ENCODE results near the gene MAN1A1.

Gene MAN1A1

GRCh38 chr6:119311514-119312142 is 37.9 kb downstream of the MAN1A1 start:
- Histone ChIP-seq H3F3A (ENCODE audit: insufficient read depth, low read length) (no peaks in the 10 kb centered on the region), H3K4me3 (ENCODE audit: low read length) (no peak overlapping the region), H3K27ac (ENCODE audit: low read length) (no peak overlapping the region), H2AFZ (ENCODE audit: low read length) (no peak overlapping the region), H4K20me1 (ENCODE audit: insufficient read depth, low read length) (peaks cover 3% of the 10 kb centered on the region), H3K36me3 (replicated peaks; ENCODE audit: insufficient read depth, low read length) (peaks cover 3% of the 10 kb centered on the region; the same call in 1 of the 2 replicates), H3K9ac (ENCODE audit: low read length) (no peak overlapping the region), H3K4me1 (ENCODE audit: low read length) (no peaks in the 10 kb centered on the region), H3K4me2 (ENCODE audit: low read depth, low read length) (no peak overlapping the region), H3K27me3 (replicated peaks; ENCODE audit: insufficient read depth, low read length) (no peaks in the 10 kb centered on the region), H3K9me2 (replicated peaks; ENCODE audit: insufficient read depth, low read length) (no peaks in the 10 kb centered on the region), H3K9me3 (replicated peaks; ENCODE audit: insufficient read depth, low read length) (no peaks in the 10 kb centered on the region), H3K79me2 (ENCODE audit: low read length) (peaks cover 100% of the 10 kb centered on the region)
- no peak for TF ChIP-seq CTCF (IDR thresholded peaks at IDR 0.05; ENCODE audit: low read length)
- no peak for TF ChIP-seq EZH2 (optimal IDR thresholded peaks at IDR 0.05; ENCODE audit: low read depth, low read length)
- TF ChIP-seq EZH2phosphoT487 (IDR thresholded peaks at IDR 0.05; ENCODE audit: low read length): no peak
- no peak for DNase-seq

- Histone ChIP-seq H3F3A (ENCODE audit: insufficient read depth, low read length) (no peaks in the 10 kb centered on the region), H3K27me3 (replicated peaks; ENCODE audit: insufficient read depth, low read length) (no peaks in the 10 kb centered on the region), H3K9me2 (replicated peaks; ENCODE audit: insufficient read depth, low read length) (no peaks in the 10 kb centered on the region), H3K79me2 (ENCODE audit: low read length) (peaks cover 100% of the 10 kb centered on the region), H3K9ac (ENCODE audit: low read length) (no peak overlapping the region), H3K4me2 (ENCODE audit: low read depth, low read length) (no peak overlapping the region), H3K36me3 (replicated peaks; ENCODE audit: insufficient read depth, low read length) (peaks cover 6% of the 10 kb centered on the region; the same call in 1 of the 2 replicates), H3K9me3 (replicated peaks; ENCODE audit: insufficient read depth, low read length) (no peaks in the 10 kb centered on the region), H3K4me3 (ENCODE audit: low read length) (no peak overlapping the region), H4K20me1 (ENCODE audit: insufficient read depth, low read length) (peaks cover 3% of the 10 kb centered on the region), H2AFZ (ENCODE audit: low read length) (no peak overlapping the region), H3K27ac (ENCODE audit: low read length) (no peak overlapping the region), H3K4me1 (ENCODE audit: low read length) (no peaks in the 10 kb centered on the region)
- no peak for DNase-seq
- TF ChIP-seq CTCF (IDR thresholded peaks at IDR 0.05; ENCODE audit: low read length) (no peak), EZH2phosphoT487 (IDR thresholded peaks at IDR 0.05; ENCODE audit: low read length) (no peak), EZH2 (optimal IDR thresholded peaks at IDR 0.05; ENCODE audit: low read depth, low read length) (no peak)
Observed at GRCh38 chr6:119310486-119311036, 39.0 kb downstream of the MAN1A1 start.

GRCh38 chr6:119308991-119309657 is 40.4 kb downstream of the MAN1A1 start:
- H3K79me2 ChIP-seq (ENCODE audit: low read length): peaks cover 100% of the 10 kb centered on the region
- no peak overlapping the region for H3K4me3 ChIP-seq (ENCODE audit: low read length)
- TF ChIP-seq EZH2 (optimal IDR thresholded peaks at IDR 0.05; ENCODE audit: low read depth, low read length): no peak
- H2AFZ ChIP-seq (ENCODE audit: low read length): no peak overlapping the region
- peaks cover 6% of the 10 kb centered on the region; the same call in 1 of the 2 replicates for H3K36me3 ChIP-seq (replicated peaks; ENCODE audit: insufficient read depth, low read length)
- H3K27ac ChIP-seq (ENCODE audit: low read length): no peak overlapping the region
- H4K20me1 ChIP-seq (ENCODE audit: insufficient read depth, low read length): peaks cover 3% of the 10 kb centered on the region
- H3K9me3 ChIP-seq (replicated peaks; ENCODE audit: insufficient read depth, low read length): no peaks in the 10 kb centered on the region
- H3F3A ChIP-seq (ENCODE audit: insufficient read depth, low read length): no peaks in the 10 kb centered on the region; the same call in 1 of the 2 replicates
- no peaks in the 10 kb centered on the region for H3K27me3 ChIP-seq (replicated peaks; ENCODE audit: insufficient read depth, low read length)
- no peak overlapping the region for H3K9ac ChIP-seq (ENCODE audit: low read length)
- no peaks in the 10 kb centered on the region for H3K9me2 ChIP-seq (replicated peaks; ENCODE audit: insufficient read depth, low read length)
- H3K4me2 ChIP-seq (ENCODE audit: low read depth, low read length): no peak overlapping the region
- no peak for DNase-seq
- no peaks in the 10 kb centered on the region for H3K4me1 ChIP-seq (ENCODE audit: low read length)

Measured in MM.1S (cell line).